OCI-LY7 (cell line): ENCODE data around the gene SCLY.

Source experiments
- EZH2phosphoT487 ChIP-seq: fragments of 200-600 bp; sonication (generic); IDR thresholded peaks from 2 replicates; pipeline ENCODE4 v1.6.1; 2018; ENCODE audit warnings: low read depth, borderline replicate concordance, mild to moderate bottlenecking, mixed run types, antibody characterized with exemption, low read length, moderate library complexity, mixed read lengths
- TF ChIP-seq, protein P1 (sequence below): fragments of 200-600 bp; sonication (generic); conservative IDR thresholded peaks from 2 replicates; pipeline ENCODE4 v1.5.1; 2014; ENCODE audit warnings: mild to moderate bottlenecking, antibody characterized with exemption, low read length, moderate library complexity, mixed read lengths

DNA sequence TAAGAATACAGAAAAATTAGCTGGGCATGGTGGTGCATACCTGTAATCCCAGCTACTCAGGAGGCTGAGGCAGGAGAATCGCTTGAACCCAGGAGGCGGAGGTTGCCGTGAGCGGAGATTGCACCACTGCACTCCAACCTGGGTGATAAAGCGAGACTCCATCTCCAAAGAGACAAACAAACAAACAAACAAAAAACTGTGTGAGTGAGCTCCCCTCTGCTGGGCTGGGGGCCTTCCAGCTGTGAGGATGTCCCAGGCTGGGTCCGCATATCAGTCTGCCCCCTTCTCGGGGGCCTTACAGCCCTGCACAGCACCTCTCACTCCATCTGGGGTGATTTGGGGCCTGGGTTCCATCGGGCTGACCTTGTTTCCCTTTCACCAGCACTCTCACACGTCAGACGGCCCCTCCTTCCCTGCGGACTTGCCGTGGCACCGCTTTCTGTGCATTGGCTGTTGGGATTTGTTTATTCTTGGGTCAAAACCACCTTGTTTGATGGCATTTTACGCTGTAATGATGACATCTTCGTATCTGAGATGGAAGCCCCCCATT, 74.9 kb downstream of the SCLY start:
- TF ChIP-seq, protein P1, sequence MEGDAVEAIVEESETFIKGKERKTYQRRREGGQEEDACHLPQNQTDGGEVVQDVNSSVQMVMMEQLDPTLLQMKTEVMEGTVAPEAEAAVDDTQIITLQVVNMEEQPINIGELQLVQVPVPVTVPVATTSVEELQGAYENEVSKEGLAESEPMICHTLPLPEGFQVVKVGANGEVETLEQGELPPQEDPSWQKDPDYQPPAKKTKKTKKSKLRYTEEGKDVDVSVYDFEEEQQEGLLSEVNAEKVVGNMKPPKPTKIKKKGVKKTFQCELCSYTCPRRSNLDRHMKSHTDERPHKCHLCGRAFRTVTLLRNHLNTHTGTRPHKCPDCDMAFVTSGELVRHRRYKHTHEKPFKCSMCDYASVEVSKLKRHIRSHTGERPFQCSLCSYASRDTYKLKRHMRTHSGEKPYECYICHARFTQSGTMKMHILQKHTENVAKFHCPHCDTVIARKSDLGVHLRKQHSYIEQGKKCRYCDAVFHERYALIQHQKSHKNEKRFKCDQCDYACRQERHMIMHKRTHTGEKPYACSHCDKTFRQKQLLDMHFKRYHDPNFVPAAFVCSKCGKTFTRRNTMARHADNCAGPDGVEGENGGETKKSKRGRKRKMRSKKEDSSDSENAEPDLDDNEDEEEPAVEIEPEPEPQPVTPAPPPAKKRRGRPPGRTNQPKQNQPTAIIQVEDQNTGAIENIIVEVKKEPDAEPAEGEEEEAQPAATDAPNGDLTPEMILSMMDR = no peak
- no peak for TF ChIP-seq EZH2phosphoT487
